Left lung (tissue), 10 donors: ENCODE data around the gene MYO5C. TPM values are rescaled to one million over a fixed set of nuclear protein-coding genes. Genes with fewer than 3 reads are reported as not detected.

Source experiments
- ATAC-seq: fragments of 200-7000 bp; cut with Tn5 transposase; one replicate; pipeline ENCODE4 v1.9.1; 2020; ENCODE audit warnings: moderate library complexity
- DNase-seq, 4 donors: peaks; one replicate each; pipeline ENCODE4 v3.0.0-alpha.2; 2013 to 2020
- H3K27ac ChIP-seq, 2 donors: fragments of 200-600 bp; sonication (generic) in 1 of 2; one replicate each; pipeline versions ENCODE4 v1.5.0 to v1.8.0; 2020 to 2021
- H3K27me3 ChIP-seq, 2 donors: fragments of 200-600 bp; sonication (generic) in 1 of 2; one replicate each; pipeline versions ENCODE4 v1.5.0 to v1.8.0; 2020 to 2021
- H3K36me3 ChIP-seq, 2 donors: fragments of 200-600 bp; sonication (generic) in 1 of 2; one replicate each; pipeline versions ENCODE4 v1.5.0 to v1.8.0; 2020 to 2021
- H3K4me1 ChIP-seq, 2 donors: fragments of 200-600 bp; one replicate each; pipeline ENCODE4 v1.8.0; 2021
- H3K4me3 ChIP-seq, 2 donors: fragments of 200-600 bp; sonication (generic) in 1 of 2; one replicate each; pipeline versions ENCODE4 v1.5.0 to v1.8.0; 2020 to 2021; ENCODE audit warnings: mild to moderate bottlenecking in 1 of 2
- H3K9me3 ChIP-seq, 2 donors: fragments of 200-600 bp; sonication (generic) in 1 of 2; one replicate each; pipeline versions ENCODE4 v1.5.0 to v1.8.0; 2020 to 2021
- intact Hi-C, 2 donors: fragments of 100-400 bp; cut with DNase I; formaldehyde crosslinking; loops; one replicate each; pipeline versions ENCODE4 v1.11.2 to v1.14.2; 2022
- polyA plus RNA-seq, 6 donors: library from polyadenylated mRNA; unstranded; fragments of 120-200 nt; gene quantifications; one replicate each; pipeline ENCODE4 v1.2.1, GENCODE V29; 2013; ENCODE audit not compliant: insufficient read length in 6 of 6
- total RNA-seq, 2 donors: library from RNA; stranded (reverse); fragmentation: NEBNext Ultra II Directional; extraction: Animal tissue kit (Norgen Biotek cat#: 25700); gene quantifications; one replicate each; pipeline ENCODE4 v1.2.1, GENCODE V29; 2021
- TF ChIP-seq, protein P1 (sequence below), 2 donors: fragments of 200-600 bp; sonication (generic) in 1 of 2; IDR thresholded peaks; one replicate each; pipeline versions ENCODE4 v1.5.0 to v1.8.0; 2021; ENCODE audit warnings: antibody characterized with exemption in 2 of 2
- donor health status: DM: no; HTN: yes; CAD: no.
- donor health status: DM: no; HTN: no; CAD: no.

MYO5C gene
- total and polyA plus RNA-seq, 8 donors = 29.7 to 89.2 (median 36.7) TPM

DNA sequence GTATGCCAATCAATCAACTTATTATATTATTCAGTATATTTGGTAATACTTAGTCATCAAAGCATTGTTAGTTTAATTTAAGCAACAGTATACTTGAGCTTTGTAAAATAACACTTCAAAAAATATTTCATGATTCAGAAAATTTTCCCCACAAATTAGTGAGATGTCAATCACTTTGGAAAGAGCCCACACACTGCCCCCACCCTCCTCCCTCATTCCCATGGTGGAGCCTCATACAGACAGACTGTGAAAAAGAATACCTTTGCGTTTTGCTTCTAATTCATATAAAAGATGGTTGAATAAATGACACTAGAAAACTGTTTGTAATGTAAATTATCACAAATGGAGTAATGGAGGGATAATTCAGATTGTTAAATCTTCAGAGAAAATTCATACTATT is 43.3 kb upstream of the MYO5C start:
- no peak for ATAC-seq
- Histone ChIP-seq H3K9me3 (no peaks in the 10 kb centered on the region), H3K4me1 (no peaks in the 10 kb centered on the region), H3K27ac (no peak overlapping the region), H3K36me3 (peaks cover 0 to 31% of the 10 kb centered on the region in 2 donors), H3K4me3 (no peak overlapping the region), H3K27me3 (no peaks in the 10 kb centered on the region)
- TF ChIP-seq, protein P1, sequence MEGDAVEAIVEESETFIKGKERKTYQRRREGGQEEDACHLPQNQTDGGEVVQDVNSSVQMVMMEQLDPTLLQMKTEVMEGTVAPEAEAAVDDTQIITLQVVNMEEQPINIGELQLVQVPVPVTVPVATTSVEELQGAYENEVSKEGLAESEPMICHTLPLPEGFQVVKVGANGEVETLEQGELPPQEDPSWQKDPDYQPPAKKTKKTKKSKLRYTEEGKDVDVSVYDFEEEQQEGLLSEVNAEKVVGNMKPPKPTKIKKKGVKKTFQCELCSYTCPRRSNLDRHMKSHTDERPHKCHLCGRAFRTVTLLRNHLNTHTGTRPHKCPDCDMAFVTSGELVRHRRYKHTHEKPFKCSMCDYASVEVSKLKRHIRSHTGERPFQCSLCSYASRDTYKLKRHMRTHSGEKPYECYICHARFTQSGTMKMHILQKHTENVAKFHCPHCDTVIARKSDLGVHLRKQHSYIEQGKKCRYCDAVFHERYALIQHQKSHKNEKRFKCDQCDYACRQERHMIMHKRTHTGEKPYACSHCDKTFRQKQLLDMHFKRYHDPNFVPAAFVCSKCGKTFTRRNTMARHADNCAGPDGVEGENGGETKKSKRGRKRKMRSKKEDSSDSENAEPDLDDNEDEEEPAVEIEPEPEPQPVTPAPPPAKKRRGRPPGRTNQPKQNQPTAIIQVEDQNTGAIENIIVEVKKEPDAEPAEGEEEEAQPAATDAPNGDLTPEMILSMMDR (IDR thresholded peaks at IDR 0.05) = no peak
- DNase-seq = no peak
- intact Hi-C loops = no loop called here

DNA sequence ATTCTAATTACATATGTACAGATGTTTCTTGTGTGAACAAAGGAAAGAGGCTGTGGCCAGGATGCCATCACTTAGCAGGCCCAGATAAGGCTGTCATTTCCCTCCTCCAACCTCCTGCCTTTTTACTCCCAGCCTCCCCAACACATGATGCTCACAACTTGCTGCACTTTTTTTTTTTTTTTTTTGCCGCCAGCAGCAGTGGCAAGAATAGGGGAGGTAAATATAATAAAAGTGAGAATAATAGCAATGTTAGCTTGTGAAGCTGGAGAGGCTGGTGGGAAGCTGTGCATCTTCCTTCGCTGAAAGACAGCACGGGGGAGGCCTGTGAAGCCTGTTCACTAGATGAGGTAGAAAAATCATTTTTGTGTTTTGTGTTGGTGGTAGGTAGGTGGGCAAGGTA is 42.5 kb upstream of the MYO5C start:
- intact Hi-C loops = no loop called here
- TF ChIP-seq, protein P1 (IDR thresholded peaks at IDR 0.05) = no peak
- DNase-seq (no peak), ATAC-seq (no peak)
- Histone ChIP-seq H3K27me3 (no peaks in the 10 kb centered on the region), H3K4me1 (no peaks in the 10 kb centered on the region), H3K4me3 (no peak overlapping the region), H3K36me3 (peaks cover 0 to 31% of the 10 kb centered on the region in 2 donors), H3K27ac (no peak overlapping the region), H3K9me3 (no peaks in the 10 kb centered on the region)

DNA sequence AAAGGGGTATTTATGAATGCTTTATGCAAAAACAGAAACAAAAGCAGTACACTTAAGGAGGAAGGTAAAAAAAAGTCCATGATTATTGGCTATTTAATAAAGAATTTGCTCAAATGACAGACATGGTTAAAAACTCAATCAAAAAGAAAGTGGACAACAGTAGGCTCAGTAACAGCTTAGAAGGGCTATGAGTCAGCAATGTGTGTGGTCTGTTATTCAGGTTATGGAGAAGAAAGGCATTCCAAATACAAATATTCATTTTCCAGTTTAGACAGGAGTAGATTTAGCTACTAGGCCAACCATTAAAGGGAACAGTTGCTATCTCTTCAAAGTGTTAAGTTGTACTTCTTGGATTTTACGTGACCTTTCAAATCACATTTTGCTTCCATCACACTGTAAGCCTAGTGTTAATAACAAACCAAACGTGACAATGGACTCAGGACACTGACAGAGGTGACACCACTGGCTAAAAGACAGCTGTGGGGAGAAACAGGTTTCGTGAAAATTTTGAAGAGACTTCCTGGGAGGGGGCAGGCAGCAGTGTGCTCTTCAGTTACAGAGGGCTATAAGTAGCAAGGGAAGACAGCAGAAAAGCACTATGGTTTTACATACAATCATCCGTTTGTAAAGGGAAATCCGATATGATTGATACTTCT is 41.7 kb upstream of the MYO5C start:
- DNase-seq (no peak), ATAC-seq (peak; percentile 75)
- Histone ChIP-seq H3K4me3 (no peak overlapping the region), H3K4me1 (no peaks in the 10 kb centered on the region), H3K27me3 (no peaks in the 10 kb centered on the region), H3K36me3 (peaks cover 0 to 34% of the 10 kb centered on the region in 2 donors), H3K27ac (no peak overlapping the region), H3K9me3 (no peaks in the 10 kb centered on the region)
- intact Hi-C loops = no loop called here
- TF ChIP-seq, protein P1 (IDR thresholded peaks at IDR 0.05) = no peak

DNA sequence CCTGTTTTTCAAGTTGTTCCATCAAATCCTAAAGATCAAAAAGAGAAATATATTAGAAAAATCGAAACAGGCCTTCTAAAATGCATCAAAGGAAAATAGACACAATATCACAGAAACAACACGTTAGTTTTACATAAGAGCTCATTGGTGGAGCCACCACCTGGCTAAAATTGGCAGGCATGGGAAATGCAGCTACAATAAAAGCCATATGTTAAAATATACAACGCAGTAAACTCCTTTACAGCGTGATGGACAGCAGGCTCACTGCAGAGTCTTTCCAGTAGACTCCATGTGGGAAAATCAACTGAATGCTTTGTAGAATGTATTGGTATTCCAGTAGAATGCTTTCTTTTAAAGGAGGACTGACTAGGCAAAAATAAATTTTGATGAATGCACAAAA is 40.9 kb upstream of the MYO5C start:
- intact Hi-C loops = no loop called here
- H3K27ac ChIP-seq = no peak overlapping the region
- H3K36me3 ChIP-seq = peaks cover 0 to 34% of the 10 kb centered on the region in 2 donors
- no peaks in the 10 kb centered on the region for H3K4me1 ChIP-seq
- no peak for DNase-seq
- TF ChIP-seq, protein P1 (IDR thresholded peaks at IDR 0.05) = no peak
- no peaks in the 10 kb centered on the region for H3K9me3 ChIP-seq
- H3K27me3 ChIP-seq = no peaks in the 10 kb centered on the region
- no peak overlapping the region for H3K4me3 ChIP-seq
- ATAC-seq = no peak

DNA sequence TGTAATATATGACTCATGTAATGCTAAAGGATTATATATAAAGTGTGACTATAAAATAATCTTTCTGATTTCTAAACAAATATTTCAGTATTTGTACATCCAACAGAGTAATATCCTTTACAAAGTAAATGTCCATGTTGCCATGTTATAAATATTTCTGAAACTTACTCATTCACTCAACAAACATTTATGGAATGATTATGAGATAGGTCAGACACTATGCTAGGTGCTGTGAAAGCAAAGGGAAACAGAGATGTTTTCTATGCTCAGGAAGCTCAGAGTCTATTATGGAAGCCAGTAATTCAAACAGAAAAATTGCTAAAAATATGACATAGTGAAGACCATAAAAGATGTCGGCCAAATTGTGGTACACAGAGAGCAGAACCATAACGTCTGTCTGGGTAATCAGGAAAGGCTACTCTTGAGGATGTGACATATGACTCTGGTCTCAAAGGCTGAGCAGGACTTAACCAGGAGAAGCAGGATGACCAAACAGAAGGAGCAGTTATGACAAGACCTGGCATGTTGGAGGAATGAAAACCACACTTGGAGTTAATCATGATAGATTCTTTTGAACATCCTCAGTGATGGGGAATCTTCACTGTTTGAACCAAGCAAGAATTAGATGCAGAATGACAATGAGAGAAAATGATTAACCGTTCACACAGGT is 39.0 kb upstream of the MYO5C start:
- no peak for ATAC-seq
- DNase-seq = no peak
- Histone ChIP-seq H3K9me3 (no peaks in the 10 kb centered on the region), H3K27me3 (no peaks in the 10 kb centered on the region), H3K4me1 (no peaks in the 10 kb centered on the region), H3K36me3 (peaks cover 0 to 33% of the 10 kb centered on the region in 2 donors), H3K27ac (no peak overlapping the region), H3K4me3 (no peak overlapping the region)
- TF ChIP-seq, protein P1 (IDR thresholded peaks at IDR 0.05) = no peak
- intact Hi-C loops = no loop called here
